Caco-2 (cell line): ENCODE data around the gene CXCL6. TPM values are rescaled to one million over a fixed set of nuclear protein-coding genes. Genes with fewer than 3 reads are reported as not detected.

ENCODE experiments used
- BruUV-seq: library from RNA; stranded (reverse); fragments of 400-500 nt; replicated peaks from 2 replicates; lab custom pipeline; 2021; lab: Mats Ljungman, UMichigan
- CTCF ChIA-PET: fragments of 300-600 bp; sonication (Branson Sonifier 250); formaldehyde crosslinking; loops from one replicate; lab custom pipeline; 2022; ENCODE audit warnings: antibody characterized with exemption; lab: Charles Lee
- POLR2A ChIA-PET: fragments of 300-600 bp; sonication (Branson Sonifier 250); formaldehyde crosslinking; loops from one replicate; lab custom pipeline; 2022; ENCODE audit warnings: antibody characterized with exemption; lab: Charles Lee
- DNase-seq, 2 experiments: peaks; one replicate each; pipeline versions ENCODE4 v3.0.0 to v3.0.0-alpha.2; 2020 to 2022
- H3K27me3 ChIP-seq: replicated peaks from 2 replicates; pipeline ENCODE4 v1.6.0; 2011; ENCODE audit warnings: low read length; ENCODE audit not compliant: control insufficient read depth, insufficient read depth
- H3K36me3 ChIP-seq: 2 replicates; pipeline ENCODE4 v1.5.1; 2011; ENCODE audit warnings: low read length; ENCODE audit not compliant: control insufficient read depth, insufficient read depth
- H3K4me1 ChIP-seq: fragments of 250-450 bp; sonication (Bioruptor Pico); 2 replicates; pipeline ENCODE4 v1.5.1; 2020; ENCODE audit warnings: mild to moderate bottlenecking
- H3K4me3 ChIP-seq: 2 replicates; pipeline ENCODE4 v1.5.1; 2011; ENCODE audit warnings: low read depth, mild to moderate bottlenecking, control low read depth, low read length
- H3K9me3 ChIP-seq: fragments of 250-450 bp; sonication (Bioruptor Pico); 2 replicates; pipeline ENCODE4 v1.5.1; 2020; ENCODE audit warnings: mild to moderate bottlenecking, moderate library complexity
- H3K27ac Mint-ChIP-seq: one replicate; pipeline ENCODE4 v1.8.0; 2022; ENCODE audit warnings: mixed read lengths; ENCODE audit not compliant: unreplicated experiment
- H3K27me3 Mint-ChIP-seq: one replicate; pipeline ENCODE4 v1.8.0; 2022; ENCODE audit warnings: mixed read lengths; ENCODE audit not compliant: insufficient read depth, unreplicated experiment
- H3K36me3 Mint-ChIP-seq: one replicate; pipeline ENCODE4 v1.8.0; 2022; ENCODE audit warnings: mild to moderate bottlenecking, mixed read lengths; ENCODE audit not compliant: insufficient read depth, unreplicated experiment
- H3K4me1 Mint-ChIP-seq: one replicate; pipeline ENCODE4 v1.8.0; 2022; ENCODE audit warnings: low read depth, mixed read lengths; ENCODE audit not compliant: unreplicated experiment
- H3K4me3 Mint-ChIP-seq: one replicate; pipeline ENCODE4 v1.8.0; 2022; ENCODE audit warnings: mild to moderate bottlenecking, moderate library complexity, mixed read lengths; ENCODE audit not compliant: unreplicated experiment
- H3K9me3 Mint-ChIP-seq: one replicate; pipeline ENCODE4 v1.8.0; 2022; ENCODE audit warnings: mixed read lengths; ENCODE audit not compliant: unreplicated experiment
- intact Hi-C: fragments of 100-400 bp; cut with micrococcal nuclease; formaldehyde crosslinking; loops from one replicate; pipeline ENCODE4 v1.10.0; 2022; ENCODE audit not compliant: unreplicated experiment
- total RNA-seq: library from RNA; stranded (reverse); gene quantifications from 2 replicates; pipeline ENCODE4 v1.2.3, GENCODE V29; 2022
- TF ChIP-seq, protein P1 (sequence below), 2 experiments: fragments of 200-600 bp in 1 of 2; IDR thresholded peaks; 1 replicate in 1 of 2; 2 replicates in 1 of 2; pipeline versions ENCODE4 v1.5.1 to v1.8.0; 2011 to 2022; ENCODE audit warnings: antibody characterized with exemption in 1 of 2, control low read depth in 1 of 2, inconsistent platforms in 1 of 2, low read depth in 1 of 2, low read length in 1 of 2, mild to moderate bottlenecking in 1 of 2, moderate library complexity in 1 of 2; ENCODE audit not compliant: insufficient read depth in 1 of 2, severe bottlenecking in 1 of 2, unreplicated experiment in 1 of 2

The CXCL6 gene
- total RNA-seq, 1 experiment from 2014 or later: not detected

DNA sequence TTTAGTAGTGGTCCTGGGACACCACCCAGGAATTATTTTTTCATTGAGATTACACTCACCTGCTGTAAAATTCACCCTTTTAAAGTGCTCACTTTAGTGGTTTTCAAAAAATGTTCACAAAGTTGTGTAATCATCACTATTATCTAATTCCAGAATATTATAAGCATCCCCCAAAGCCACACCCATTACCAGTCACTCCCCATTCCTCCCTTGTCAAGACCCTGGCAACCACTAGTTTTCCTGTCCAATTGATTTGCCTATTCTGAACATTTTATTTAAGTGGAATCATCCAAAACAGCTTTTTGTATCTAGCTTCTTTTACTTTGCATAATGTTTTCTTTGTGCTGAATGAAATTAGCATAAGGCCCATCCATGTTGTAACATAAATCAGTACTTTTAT is 12.7 kb upstream of the CXCL6 start:
- DNase-seq: no peak
- no peak overlapping the region for H3K27ac Mint-ChIP-seq
- BruUV-seq: no TSS peak
- Histone ChIP-seq H3K27me3 (no peaks in the 10 kb centered on the region), H3K9me3 (no peaks in the 10 kb centered on the region), H3K36me3 (no peaks in the 10 kb centered on the region; the same call in 1 of the 2 replicates), H3K4me1 (no peaks in the 10 kb centered on the region), H3K4me3 (no peak overlapping the region)
- H3K9me3 Mint-ChIP-seq: no peaks in the 10 kb centered on the region
- TF ChIP-seq, protein P1, sequence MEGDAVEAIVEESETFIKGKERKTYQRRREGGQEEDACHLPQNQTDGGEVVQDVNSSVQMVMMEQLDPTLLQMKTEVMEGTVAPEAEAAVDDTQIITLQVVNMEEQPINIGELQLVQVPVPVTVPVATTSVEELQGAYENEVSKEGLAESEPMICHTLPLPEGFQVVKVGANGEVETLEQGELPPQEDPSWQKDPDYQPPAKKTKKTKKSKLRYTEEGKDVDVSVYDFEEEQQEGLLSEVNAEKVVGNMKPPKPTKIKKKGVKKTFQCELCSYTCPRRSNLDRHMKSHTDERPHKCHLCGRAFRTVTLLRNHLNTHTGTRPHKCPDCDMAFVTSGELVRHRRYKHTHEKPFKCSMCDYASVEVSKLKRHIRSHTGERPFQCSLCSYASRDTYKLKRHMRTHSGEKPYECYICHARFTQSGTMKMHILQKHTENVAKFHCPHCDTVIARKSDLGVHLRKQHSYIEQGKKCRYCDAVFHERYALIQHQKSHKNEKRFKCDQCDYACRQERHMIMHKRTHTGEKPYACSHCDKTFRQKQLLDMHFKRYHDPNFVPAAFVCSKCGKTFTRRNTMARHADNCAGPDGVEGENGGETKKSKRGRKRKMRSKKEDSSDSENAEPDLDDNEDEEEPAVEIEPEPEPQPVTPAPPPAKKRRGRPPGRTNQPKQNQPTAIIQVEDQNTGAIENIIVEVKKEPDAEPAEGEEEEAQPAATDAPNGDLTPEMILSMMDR (IDR thresholded peaks at IDR 0.05; ENCODE audit: insufficient read depth in 1 of 2, low read depth in 1 of 2, low read length in 1 of 2, severe bottlenecking in 1 of 2, unreplicated experiment in 1 of 2): no peak
- ChIA-PET CTCF (no interaction called here), POLR2A (no interaction called here)
- intact Hi-C loops: no loop called here
- H3K4me1 Mint-ChIP-seq: no peaks in the 10 kb centered on the region
- H3K4me3 Mint-ChIP-seq: no peak overlapping the region
- H3K27me3 Mint-ChIP-seq: peaks cover 15% of the 10 kb centered on the region
- no peaks in the 10 kb centered on the region for H3K36me3 Mint-ChIP-seq

DNA sequence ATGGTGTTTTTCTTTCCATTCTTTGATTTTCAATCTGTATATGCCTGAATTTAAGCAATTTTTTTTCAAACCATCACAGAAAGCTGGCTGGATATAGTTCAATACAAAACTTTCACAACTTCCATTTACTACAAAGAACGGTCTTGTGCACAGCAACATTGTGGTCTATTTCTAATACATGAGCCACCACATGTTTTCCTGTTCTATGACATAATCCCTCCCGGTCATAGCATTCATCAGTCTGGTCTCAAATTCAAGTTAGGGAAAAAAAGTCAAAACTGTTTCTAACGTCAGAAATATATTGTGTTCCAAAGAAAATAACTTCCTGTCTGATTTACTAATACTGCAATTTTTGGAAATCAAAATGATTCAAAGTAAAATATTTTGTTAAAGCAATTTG is 7.5 kb upstream of the CXCL6 start:
- Histone ChIP-seq H3K4me1 (no peaks in the 10 kb centered on the region), H3K9me3 (no peaks in the 10 kb centered on the region), H3K36me3 (no peaks in the 10 kb centered on the region), H3K27me3 (no peaks in the 10 kb centered on the region), H3K4me3 (no peak overlapping the region)
- DNase-seq: no peak
- no peaks in the 10 kb centered on the region for H3K4me1 Mint-ChIP-seq
- H3K9me3 Mint-ChIP-seq: no peaks in the 10 kb centered on the region
- TF ChIP-seq, protein P1 (IDR thresholded peaks at IDR 0.05; ENCODE audit: insufficient read depth in 1 of 2, low read depth in 1 of 2, low read length in 1 of 2, severe bottlenecking in 1 of 2, unreplicated experiment in 1 of 2): no peak
- ChIA-PET CTCF (no interaction called here), POLR2A (no interaction called here)
- H3K4me3 Mint-ChIP-seq: no peak overlapping the region
- H3K27me3 Mint-ChIP-seq: peaks cover 4% of the 10 kb centered on the region
- H3K36me3 Mint-ChIP-seq: no peaks in the 10 kb centered on the region
- BruUV-seq: no TSS peak
- intact Hi-C loops: no loop called here
- no peak overlapping the region for H3K27ac Mint-ChIP-seq

DNA sequence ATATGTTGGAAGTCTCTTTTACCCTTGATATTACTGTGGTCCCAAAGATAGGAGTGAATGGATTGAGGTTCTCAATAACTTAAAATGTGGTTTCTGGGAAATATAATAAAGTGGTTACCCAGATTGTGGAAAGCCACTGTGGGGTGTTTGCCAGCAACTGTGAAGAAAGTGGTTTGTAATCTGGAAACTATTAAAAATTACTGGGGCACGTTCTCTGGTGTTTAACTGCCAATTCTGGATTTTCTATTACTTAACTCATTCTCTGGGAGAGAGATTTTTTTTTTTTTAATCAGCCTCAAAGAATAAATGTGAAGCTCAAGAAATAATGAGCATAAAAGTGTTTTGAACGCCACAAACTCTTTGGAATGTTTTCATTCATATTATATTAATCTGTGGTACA is 4.9 kb upstream of the CXCL6 start:
- no peak for DNase-seq
- Histone ChIP-seq H3K9me3 (no peaks in the 10 kb centered on the region), H3K4me3 (no peak overlapping the region), H3K4me1 (no peaks in the 10 kb centered on the region), H3K36me3 (no peaks in the 10 kb centered on the region), H3K27me3 (no peaks in the 10 kb centered on the region)
- no peak overlapping the region for H3K4me3 Mint-ChIP-seq
- H3K27me3 Mint-ChIP-seq: no peaks in the 10 kb centered on the region
- H3K9me3 Mint-ChIP-seq: no peaks in the 10 kb centered on the region
- no peaks in the 10 kb centered on the region for H3K4me1 Mint-ChIP-seq
- intact Hi-C loops: no loop called here
- CTCF ChIA-PET: no interaction called here
- POLR2A ChIA-PET: no interaction called here
- no TSS peak for BruUV-seq
- TF ChIP-seq, protein P1 (IDR thresholded peaks at IDR 0.05; ENCODE audit: insufficient read depth in 1 of 2, low read depth in 1 of 2, low read length in 1 of 2, severe bottlenecking in 1 of 2, unreplicated experiment in 1 of 2): no peak
- H3K27ac Mint-ChIP-seq: no peak overlapping the region
- H3K36me3 Mint-ChIP-seq: no peaks in the 10 kb centered on the region
